Vagina (tissue), 2 donors: Measurements from ENCODE around the gene ATP11C. TPM values are rescaled to one million over a fixed set of nuclear protein-coding genes. Genes with fewer than 3 reads are reported as not detected.
"Not testable (repeated sequence)": the region's sequence is repeated elsewhere in the genome, so short reads cannot be mapped to it uniquely, and the experiment has no call there.

Source experiments
- DNase-seq, 2 donors: peaks; one replicate each; pipeline ENCODE4 v3.0.0-alpha.2; 2017; ENCODE audit errors: extremely low spot score in 2 of 2
- H3K27ac ChIP-seq: fragments of 200-600 bp; sonication (generic); one replicate; pipeline ENCODE4 v1.5.1; 2019
- H3K27me3 ChIP-seq: fragments of 200-600 bp; sonication (generic); one replicate; pipeline ENCODE4 v1.5.1; 2019
- H3K36me3 ChIP-seq, 2 donors: fragments of 200-600 bp; sonication (generic); one replicate each; pipeline ENCODE4 v1.5.1; 2017 to 2019
- H3K4me1 ChIP-seq: fragments of 200-600 bp; sonication (generic); one replicate; pipeline ENCODE4 v1.5.1; 2019
- H3K4me3 ChIP-seq, 2 donors: fragments of 200-600 bp; sonication (generic); 1 replicate in 1 of 2; 2 replicates in 1 of 2; pipeline ENCODE4 v1.5.1; 2016 to 2019
- H3K9me3 ChIP-seq: fragments of 200-600 bp; sonication (generic); one replicate; pipeline ENCODE4 v1.5.1; 2019
- CTCF ChIP-seq, 3 experiments: fragments of 450-650 bp in 2 of 3; fragments of 200-600 bp in 1 of 3; sonication (generic) in 1 of 3; IDR thresholded peaks; one replicate each; pipeline ENCODE4 v1.5.1; 2017 to 2019; ENCODE audit warnings: antibody characterized with exemption in 3 of 3, mild to moderate bottlenecking in 2 of 3, moderate library complexity in 2 of 3
- POLR2A ChIP-seq, 2 donors: fragments of 450-650 bp; IDR thresholded peaks; one replicate each; pipeline ENCODE4 v1.6.1; 2017; ENCODE audit warnings: antibody characterized with exemption in 2 of 2, mild to moderate bottlenecking in 2 of 2, moderate library complexity in 2 of 2
- POLR2AphosphoS5 ChIP-seq, 2 donors: sonication (generic); formaldehyde crosslinking; IDR thresholded peaks; one replicate each; pipeline ENCODE4 v1.9.0; 2017; ENCODE audit warnings: antibody characterized with exemption in 2 of 2, mild to moderate bottlenecking in 2 of 2, low read depth in 1 of 2; ENCODE audit not compliant: insufficient read depth in 1 of 2
- intact Hi-C: fragments of 100-400 bp; cut with DNase I; formaldehyde crosslinking; loops from one replicate; pipeline ENCODE4 v1.15.1; 2023
- total RNA-seq: library from RNA; depleted of rRNA; stranded (reverse); fragments of >200 nt; gene quantifications from one replicate; pipeline ENCODE4 v1.2.3, GENCODE V29; 2016

Gene ATP11C
- total RNA-seq, 1 donor from 2014 or later = 24.1 TPM

GRCh38 chrX:139869796-139870195 is 63.1 kb downstream of the ATP11C start:
- H3K4me1 ChIP-seq = no peaks in the 10 kb centered on the region
- no peaks in the 10 kb centered on the region for H3K27me3 ChIP-seq
- H3K4me3 ChIP-seq = no peak overlapping the region
- H3K9me3 ChIP-seq = no peaks in the 10 kb centered on the region
- no peaks in the 10 kb centered on the region for H3K36me3 ChIP-seq
- TF ChIP-seq POLR2A (IDR thresholded peaks at IDR 0.05) (no peak), POLR2AphosphoS5 (IDR thresholded peaks at IDR 0.05; ENCODE audit: insufficient read depth in 1 of 2, low read depth in 1 of 2) (no peak), CTCF (IDR thresholded peaks at IDR 0.05) (no peak)
- no peak overlapping the region for H3K27ac ChIP-seq
- no peak for DNase-seq
- intact Hi-C loops = no loop called here

GRCh38 chrX:139864640-139865039 is 68.2 kb downstream of the ATP11C start:
- Histone ChIP-seq H3K36me3 (no peaks in the 10 kb centered on the region), H3K27ac (no peak overlapping the region), H3K4me3 (no peak overlapping the region), H3K4me1 (no peaks in the 10 kb centered on the region), H3K27me3 (no peaks in the 10 kb centered on the region), H3K9me3 (no peaks in the 10 kb centered on the region)
- no peak for DNase-seq
- intact Hi-C loops = no loop called here
- TF ChIP-seq POLR2AphosphoS5 (IDR thresholded peaks at IDR 0.05; ENCODE audit: insufficient read depth in 1 of 2, low read depth in 1 of 2) (no peak), CTCF (IDR thresholded peaks at IDR 0.05) (no peak), POLR2A (IDR thresholded peaks at IDR 0.05) (no peak)

GRCh38 chrX:139862208-139862607 is 70.6 kb downstream of the ATP11C start:
- H3K36me3 ChIP-seq = no peaks in the 10 kb centered on the region
- H3K27me3 ChIP-seq = no peaks in the 10 kb centered on the region
- TF ChIP-seq POLR2AphosphoS5 (IDR thresholded peaks at IDR 0.05; ENCODE audit: insufficient read depth in 1 of 2, low read depth in 1 of 2) = no peak
- TF ChIP-seq POLR2A (IDR thresholded peaks at IDR 0.05) = no peak
- no peak for TF ChIP-seq CTCF (IDR thresholded peaks at IDR 0.05)
- no peak overlapping the region for H3K27ac ChIP-seq
- intact Hi-C loops = no loop called here
- no peak overlapping the region for H3K4me3 ChIP-seq
- DNase-seq = no peak
- no peaks in the 10 kb centered on the region for H3K9me3 ChIP-seq
- H3K4me1 ChIP-seq = no peaks in the 10 kb centered on the region

GRCh38 chrX:139856826-139857225 is 76.0 kb downstream of the ATP11C start:
- H3K27ac ChIP-seq, H3K4me1 ChIP-seq, H3K27me3 ChIP-seq, DNase-seq, H3K4me3 ChIP-seq, H3K9me3 ChIP-seq, H3K36me3 ChIP-seq, intact Hi-C loops: not testable (repeated sequence)

GRCh38 chrX:139851730-139852129 is 81.1 kb downstream of the ATP11C start:
- Histone ChIP-seq H3K27me3 (no peaks in the 10 kb centered on the region), H3K9me3 (no peaks in the 10 kb centered on the region), H3K36me3 (no peaks in the 10 kb centered on the region), H3K27ac (no peak overlapping the region), H3K4me3 (no peak overlapping the region), H3K4me1 (no peaks in the 10 kb centered on the region)
- TF ChIP-seq CTCF (IDR thresholded peaks at IDR 0.05) (no peak), POLR2AphosphoS5 (IDR thresholded peaks at IDR 0.05; ENCODE audit: insufficient read depth in 1 of 2, low read depth in 1 of 2) (no peak), POLR2A (IDR thresholded peaks at IDR 0.05) (no peak)
- DNase-seq = no peak
- intact Hi-C loops = no loop called here

GRCh38 chrX:139850968-139851367 is 81.9 kb downstream of the ATP11C start:
- Histone ChIP-seq H3K4me3 (no peak overlapping the region), H3K4me1 (no peaks in the 10 kb centered on the region), H3K27ac (no peak overlapping the region), H3K9me3 (no peaks in the 10 kb centered on the region), H3K36me3 (no peaks in the 10 kb centered on the region), H3K27me3 (no peaks in the 10 kb centered on the region)
- no peak for DNase-seq
- TF ChIP-seq CTCF (IDR thresholded peaks at IDR 0.05) (no peak), POLR2A (IDR thresholded peaks at IDR 0.05) (no peak), POLR2AphosphoS5 (IDR thresholded peaks at IDR 0.05; ENCODE audit: insufficient read depth in 1 of 2, low read depth in 1 of 2) (no peak)
- intact Hi-C loops = no loop called here
